CD4-positive, CD25-positive, alpha-beta regulatory T cell (primary cell): ENCODE data around the gene COL4A6. TPM values are rescaled to one million over a fixed set of nuclear protein-coding genes. Genes with fewer than 3 reads are reported as not detected.

ENCODE experiments used
- ATAC-seq, 2 donors: fragments of 150-1000 bp; cut with Tn5 transposase; one replicate each; pipeline ENCODE4 v1.10.0; 2021; ENCODE audit warnings: low read depth in 2 of 2, moderate number of reproducible peaks in 2 of 2, moderate library complexity in 1 of 2
- DNase-seq, 3 donors: peaks; one replicate each; pipeline versions ENCODE4 v3.0.0 to v3.0.0-alpha.2; 2012 to 2022; ENCODE audit warnings: mixed read lengths in 1 of 3
- H3K27ac ChIP-seq: one replicate; pipeline ENCODE4 v1.7.0; 2013; ENCODE audit warnings: mild to moderate bottlenecking, low read length; ENCODE audit not compliant: insufficient read depth, poor library complexity, severe bottlenecking
- H3K27me3 ChIP-seq: one replicate; pipeline ENCODE4 v1.7.0; 2013; ENCODE audit warnings: low read length; ENCODE audit not compliant: control insufficient read depth, insufficient read depth
- H3K36me3 ChIP-seq: one replicate; pipeline ENCODE4 v1.7.0; 2013; ENCODE audit warnings: mild to moderate bottlenecking, low read length, moderate library complexity; ENCODE audit not compliant: control insufficient read depth, insufficient read depth
- H3K4me1 ChIP-seq: 2 replicates; pipeline ENCODE4 v1.7.0; 2013; ENCODE audit warnings: mild to moderate bottlenecking, low read length; ENCODE audit not compliant: insufficient read depth, control insufficient read depth, poor library complexity, severe bottlenecking
- H3K4me3 ChIP-seq: one replicate; pipeline ENCODE4 v1.7.0; 2013; ENCODE audit warnings: low read depth, mild to moderate bottlenecking, low read length, moderate library complexity
- H3K9me3 ChIP-seq, 2 experiments: 1 replicate in 1 of 2; 2 replicates in 1 of 2; pipeline ENCODE4 v1.7.0; 2013; ENCODE audit warnings: low read length in 2 of 2, mild to moderate bottlenecking in 1 of 2, moderate library complexity in 1 of 2; ENCODE audit not compliant: control insufficient read depth in 2 of 2
- H3K27ac Mint-ChIP-seq, 3 donors: one replicate each; pipeline ENCODE4 v1.8.0; 2020 to 2022; ENCODE audit warnings: mild to moderate bottlenecking in 3 of 3, mixed read lengths in 3 of 3, moderate library complexity in 2 of 3
- H3K27me3 Mint-ChIP-seq: one replicate; pipeline ENCODE4 v1.8.0; 2022; ENCODE audit warnings: mild to moderate bottlenecking, mixed read lengths
- H3K36me3 Mint-ChIP-seq: one replicate; pipeline ENCODE4 v1.8.0; 2020; ENCODE audit warnings: mixed read lengths
- H3K4me1 Mint-ChIP-seq, 4 donors: one replicate each; pipeline ENCODE4 v1.8.0; 2020 to 2022; ENCODE audit warnings: mixed read lengths in 4 of 4, mild to moderate bottlenecking in 1 of 4
- H3K4me3 Mint-ChIP-seq, 4 donors: one replicate each; pipeline ENCODE4 v1.8.0; 2020 to 2022; ENCODE audit warnings: mild to moderate bottlenecking in 4 of 4, mixed read lengths in 4 of 4, moderate library complexity in 3 of 4
- H3K9me3 Mint-ChIP-seq, 7 donors: one replicate each; pipeline ENCODE4 v1.8.0; 2020 to 2022; ENCODE audit warnings: mixed read lengths in 7 of 7, mild to moderate bottlenecking in 3 of 7, moderate library complexity in 2 of 7
- polyA plus RNA-seq, 4 donors: library from polyadenylated mRNA; unstranded; fragments of 300-500 nt; fragmentation: Illumina TruSeq; gene quantifications; one replicate each; pipeline ENCODE4 v1.2.3, GENCODE V29; 2021
- total RNA-seq: library from RNA; stranded (reverse); gene quantifications from one replicate; pipeline ENCODE4 v1.2.3, GENCODE V29; 2022

COL4A6 gene
- total and polyA plus RNA-seq, 5 donors from 2014 or later = not detected

DNA sequence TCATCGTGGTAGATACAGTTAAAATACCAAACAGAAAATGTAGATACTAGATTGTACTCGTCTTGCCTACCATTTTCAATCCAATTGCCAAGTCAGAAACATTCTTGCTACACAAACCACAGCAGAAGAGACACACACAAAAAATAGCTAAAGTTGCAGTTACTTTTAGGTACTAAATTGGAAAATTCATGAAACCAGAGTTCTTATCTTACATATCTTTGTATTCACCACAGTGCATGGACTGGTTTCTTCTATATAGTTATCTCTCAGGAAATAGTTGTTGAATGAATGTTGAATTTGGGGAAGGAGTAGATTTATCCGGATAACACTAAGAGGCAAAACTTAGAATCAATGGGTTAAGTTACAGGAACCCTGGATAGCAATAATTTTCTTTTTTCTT is 15.6 kb upstream of the COL4A6 start:
- H3K36me3 Mint-ChIP-seq = no peaks in the 10 kb centered on the region
- no peak for DNase-seq
- Histone ChIP-seq H3K4me1 (no peaks in the 10 kb centered on the region), H3K27ac (no peak overlapping the region), H3K36me3 (no peaks in the 10 kb centered on the region), H3K4me3 (no peak overlapping the region), H3K27me3 (no peaks in the 10 kb centered on the region), H3K9me3 (no peaks in the 10 kb centered on the region)
- H3K9me3 Mint-ChIP-seq = peaks cover 0 to 2% (median 0%) of the 10 kb centered on the region in 7 donors
- H3K27me3 Mint-ChIP-seq = no peaks in the 10 kb centered on the region
- no peaks in the 10 kb centered on the region for H3K4me1 Mint-ChIP-seq
- ATAC-seq = no peak
- no peak overlapping the region for H3K4me3 Mint-ChIP-seq
- H3K27ac Mint-ChIP-seq = no peak overlapping the region

DNA sequence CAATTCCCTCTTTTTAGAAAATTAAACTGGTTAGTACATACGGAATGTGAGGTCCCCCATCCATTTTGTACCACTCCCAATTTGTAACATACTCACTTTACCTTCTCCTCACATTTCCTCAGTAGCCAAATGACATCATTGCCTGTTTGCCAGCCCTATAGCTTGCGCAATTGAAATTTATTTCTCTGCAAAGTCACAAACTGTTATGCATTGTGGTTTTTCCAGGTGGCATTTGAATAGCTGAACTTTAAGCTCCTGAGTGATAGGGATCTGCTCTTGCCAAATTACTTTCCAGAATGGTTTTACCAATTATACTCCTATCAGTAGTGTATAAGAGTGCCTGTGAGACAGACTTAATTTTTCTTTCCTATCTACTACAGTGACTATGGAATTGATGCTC is 9.1 kb upstream of the COL4A6 start:
- Histone ChIP-seq H3K4me3 (no peak overlapping the region), H3K36me3 (no peaks in the 10 kb centered on the region), H3K27me3 (no peaks in the 10 kb centered on the region), H3K27ac (no peak overlapping the region), H3K4me1 (no peaks in the 10 kb centered on the region), H3K9me3 (no peaks in the 10 kb centered on the region)
- ATAC-seq = no peak
- Mint-ChIP-seq H3K4me1 (no peaks in the 10 kb centered on the region), H3K27me3 (no peaks in the 10 kb centered on the region), H3K27ac (no peak overlapping the region), H3K9me3 (peaks cover 0 to 2% (median 0%) of the 10 kb centered on the region in 7 donors), H3K4me3 (no peak overlapping the region), H3K36me3 (no peaks in the 10 kb centered on the region)
- no peak for DNase-seq

DNA sequence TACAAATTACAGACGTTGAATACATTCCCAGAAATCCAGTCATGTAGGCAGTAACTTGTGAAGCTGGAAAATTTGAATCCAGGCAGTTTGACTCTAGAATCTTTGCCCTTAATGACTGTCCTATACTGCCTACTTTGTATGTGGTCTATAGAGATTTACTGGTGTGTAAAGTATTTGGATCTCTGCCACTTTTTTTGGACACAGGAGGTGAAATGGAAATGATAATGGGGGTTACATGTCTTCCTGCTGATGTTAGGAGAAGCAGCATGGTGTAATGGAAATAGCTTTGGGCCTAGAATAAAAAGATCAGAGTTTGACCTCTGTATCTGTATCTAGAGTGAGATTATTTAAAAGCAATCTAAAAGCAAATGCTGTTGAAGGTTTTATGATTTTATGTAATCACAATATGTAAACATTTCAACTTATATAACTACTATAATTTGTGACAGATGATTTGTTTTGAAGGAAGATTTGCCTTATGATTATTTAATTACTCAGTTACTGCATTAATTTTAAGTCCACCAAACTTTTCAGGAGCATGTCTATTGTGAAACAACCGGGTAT is 4.8 kb upstream of the COL4A6 start:
- H3K4me1 ChIP-seq = no peaks in the 10 kb centered on the region
- peaks cover 20% of the 10 kb centered on the region for H3K27me3 Mint-ChIP-seq
- H3K9me3 ChIP-seq = no peaks in the 10 kb centered on the region
- peaks cover 2% of the 10 kb centered on the region for H3K27me3 ChIP-seq
- no peaks in the 10 kb centered on the region for H3K36me3 ChIP-seq
- no peak for ATAC-seq
- DNase-seq = no peak
- no peak overlapping the region for H3K4me3 ChIP-seq
- H3K27ac Mint-ChIP-seq = no peak overlapping the region
- H3K27ac ChIP-seq = no peak overlapping the region
- peaks cover 0 to 7% (median 0%) of the 10 kb centered on the region in 4 donors for H3K4me1 Mint-ChIP-seq
- peaks cover 0 to 6% (median 0%) of the 10 kb centered on the region in 7 donors for H3K9me3 Mint-ChIP-seq
- no peak overlapping the region for H3K4me3 Mint-ChIP-seq
- no peaks in the 10 kb centered on the region for H3K36me3 Mint-ChIP-seq

DNA sequence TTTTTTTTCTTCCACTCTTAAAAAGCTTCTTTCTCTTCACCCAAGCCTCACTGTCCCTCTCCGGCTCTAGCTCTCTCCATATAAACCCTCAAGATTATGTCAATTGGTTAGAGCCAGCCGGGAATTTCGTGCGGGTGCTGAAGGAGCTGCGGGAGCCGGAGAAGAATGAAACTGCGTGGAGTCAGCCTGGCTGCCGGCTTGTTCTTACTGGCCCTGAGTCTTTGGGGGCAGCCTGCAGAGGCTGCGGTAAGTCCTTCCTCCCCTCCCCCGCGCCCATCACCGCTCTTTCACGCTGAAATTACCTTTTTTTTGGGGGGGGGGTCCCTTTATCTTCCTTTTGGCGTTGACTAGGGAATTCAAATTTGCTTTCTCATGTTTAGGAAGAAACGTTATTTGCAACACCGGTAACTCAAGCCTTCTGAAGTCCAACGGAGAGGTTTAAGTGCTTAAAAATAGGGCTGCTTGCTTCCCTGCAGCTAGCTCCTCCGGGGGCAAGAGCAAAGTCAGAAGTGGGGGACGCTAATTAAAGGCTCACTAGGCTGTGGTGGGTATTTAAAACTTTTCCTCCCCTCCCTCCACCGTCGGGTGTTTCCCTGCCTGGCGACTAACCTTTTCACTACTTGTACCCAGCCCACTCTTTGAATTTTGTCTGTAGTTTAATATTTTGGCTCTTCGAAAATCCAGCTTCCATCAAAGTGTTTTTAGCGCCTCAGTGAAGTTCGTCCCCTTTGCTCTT is 1.9 kb upstream of the COL4A6 start:
- no peak for DNase-seq
- peaks cover 0 to 7% (median 0%) of the 10 kb centered on the region in 4 donors for H3K4me1 Mint-ChIP-seq
- H3K9me3 Mint-ChIP-seq = peaks cover 0 to 6% (median 0%) of the 10 kb centered on the region in 7 donors
- H3K27ac Mint-ChIP-seq = no peak overlapping the region
- Histone ChIP-seq H3K4me1 (no peaks in the 10 kb centered on the region), H3K36me3 (no peaks in the 10 kb centered on the region), H3K4me3 (no peak overlapping the region), H3K9me3 (no peaks in the 10 kb centered on the region), H3K27ac (no peak overlapping the region), H3K27me3 (peaks cover 2% of the 10 kb centered on the region)
- no peak for ATAC-seq
- H3K27me3 Mint-ChIP-seq = peaks cover 20% of the 10 kb centered on the region
- no peaks in the 10 kb centered on the region for H3K36me3 Mint-ChIP-seq
- H3K4me3 Mint-ChIP-seq = peak overlapping the region in 3 of 4 donors; percentile 54 to 69 (median 68)

DNA sequence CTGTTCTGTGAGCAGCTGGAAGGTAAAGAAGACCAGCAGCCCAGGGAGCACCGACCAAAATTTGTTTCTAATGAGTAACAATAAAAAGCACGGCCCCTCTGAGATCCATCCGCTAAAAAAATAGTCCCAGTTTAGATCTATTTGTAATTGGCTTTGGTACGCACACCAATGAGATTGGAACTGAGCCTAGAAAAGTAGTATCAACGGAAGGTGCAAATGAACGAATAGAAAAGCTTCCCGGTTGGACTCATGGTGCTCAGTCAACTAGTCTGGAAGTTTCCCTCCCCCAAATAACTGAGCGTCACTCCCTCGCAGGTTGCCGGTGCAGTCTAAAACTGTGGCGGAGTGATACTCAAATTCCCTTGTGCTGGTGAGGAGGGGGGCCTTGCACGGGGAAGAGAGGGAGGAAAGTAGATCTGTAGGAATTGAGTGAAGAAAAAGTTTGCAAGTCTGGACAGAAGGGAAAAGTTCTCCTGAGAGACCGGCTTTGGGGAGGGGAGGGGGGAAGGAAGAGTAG is 1.3 kb upstream of the COL4A6 start, which contains the start of gene COL4A5:
TSS of gene COL4A5 (plus strand) at position 413 of the 517 bp plus-strand sequence. CDS start 288 bp downstream, outside the sequence.
- no peaks in the 10 kb centered on the region for H3K9me3 ChIP-seq
- no peaks in the 10 kb centered on the region for H3K4me1 ChIP-seq
- no peak for ATAC-seq
- Mint-ChIP-seq H3K4me1 (peaks cover 0 to 7% (median 0%) of the 10 kb centered on the region in 4 donors), H3K4me3 (peak within 1 kb of the TSS; percentile 30 to 75 (median 68)), H3K27me3 (peaks cover 20% of the 10 kb centered on the region), H3K27ac (no peak within 1 kb of the TSS), H3K9me3 (peaks cover 0 to 6% (median 0%) of the 10 kb centered on the region in 7 donors), H3K36me3 (no peaks in the 10 kb centered on the region)
- peak in 1 of 3 donors; percentile 0 for DNase-seq
- no peaks in the 10 kb centered on the region for H3K36me3 ChIP-seq
- H3K27me3 ChIP-seq = peaks cover 2% of the 10 kb centered on the region
- no peak within 1 kb of the TSS for H3K4me3 ChIP-seq
- H3K27ac ChIP-seq = no peak within 1 kb of the TSS

DNA sequence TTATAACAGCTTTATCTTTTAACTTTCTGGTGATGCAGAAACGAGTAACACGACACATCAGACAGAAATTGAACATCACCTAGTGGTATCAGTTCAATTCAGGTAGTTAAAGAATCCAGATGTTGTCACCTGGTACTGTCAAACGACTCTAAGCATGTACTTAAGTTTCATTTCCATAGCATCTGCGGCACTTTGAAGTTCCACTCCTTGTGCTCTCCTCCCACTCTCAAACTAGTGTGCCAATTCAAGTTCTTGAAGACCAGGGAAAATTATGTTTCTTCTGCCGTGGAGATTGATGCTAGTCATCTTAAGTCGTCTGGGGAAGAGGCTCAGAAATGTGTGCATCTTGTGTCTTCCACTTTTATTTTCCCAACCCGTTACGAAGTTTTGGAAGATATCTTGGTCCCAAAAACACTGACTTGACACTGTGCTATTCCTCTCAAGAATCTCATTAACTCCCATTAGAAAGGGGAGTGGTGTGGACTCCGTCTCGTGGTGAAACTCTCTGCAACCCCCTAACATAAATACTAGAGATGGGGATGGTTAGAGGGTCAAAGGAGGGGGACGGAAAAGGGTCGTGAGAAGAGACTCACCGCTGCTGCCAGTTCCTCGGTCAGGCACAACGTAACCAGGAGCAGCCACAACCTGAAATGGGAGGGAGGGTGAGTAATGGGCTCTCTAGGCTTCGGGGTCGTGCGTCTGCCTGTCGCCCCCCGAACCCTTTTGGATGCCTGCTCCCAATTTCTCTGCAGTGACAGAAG is 693 bp downstream of the COL4A6 start:
- DNase-seq = no peak
- Histone ChIP-seq H3K9me3 (no peaks in the 10 kb centered on the region), H3K27me3 (peaks cover 2% of the 10 kb centered on the region), H3K27ac (no peak overlapping the region), H3K36me3 (no peaks in the 10 kb centered on the region), H3K4me3 (no peak overlapping the region), H3K4me1 (no peaks in the 10 kb centered on the region)
- H3K9me3 Mint-ChIP-seq = peaks cover 0 to 6% (median 0%) of the 10 kb centered on the region in 7 donors
- no peaks in the 10 kb centered on the region for H3K36me3 Mint-ChIP-seq
- no peak overlapping the region for H3K27ac Mint-ChIP-seq
- H3K4me1 Mint-ChIP-seq = peaks cover 0 to 7% (median 0%) of the 10 kb centered on the region in 4 donors
- H3K27me3 Mint-ChIP-seq = peaks cover 20% of the 10 kb centered on the region
- ATAC-seq = no peak
- no peak overlapping the region for H3K4me3 Mint-ChIP-seq

DNA sequence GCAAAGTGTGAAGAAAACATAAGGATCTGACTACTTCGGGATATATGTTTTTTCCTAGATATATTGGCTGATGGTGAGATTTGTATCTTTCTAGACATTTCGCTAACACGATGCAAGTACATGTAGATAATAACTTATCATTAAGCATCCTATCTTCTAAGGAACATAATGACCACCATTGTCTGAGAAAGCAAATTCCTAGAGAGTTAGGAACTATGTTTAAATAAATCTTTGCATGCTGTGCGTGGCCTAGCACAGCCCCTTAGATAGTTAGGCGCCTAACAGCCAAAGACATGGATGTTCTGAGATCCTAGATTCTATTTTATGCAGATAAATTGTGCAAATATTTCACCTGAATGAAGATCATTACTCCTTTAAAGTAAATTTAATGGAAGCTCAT is 3.0 kb downstream of the COL4A6 start:
- no peak overlapping the region for H3K4me3 Mint-ChIP-seq
- ATAC-seq = no peak
- no peaks in the 10 kb centered on the region for H3K36me3 Mint-ChIP-seq
- Histone ChIP-seq H3K27me3 (peaks cover 2% of the 10 kb centered on the region), H3K4me3 (no peak overlapping the region), H3K4me1 (no peaks in the 10 kb centered on the region), H3K36me3 (no peaks in the 10 kb centered on the region), H3K27ac (no peak overlapping the region), H3K9me3 (no peaks in the 10 kb centered on the region)
- peaks cover 0 to 3% (median 0%) of the 10 kb centered on the region in 4 donors for H3K4me1 Mint-ChIP-seq
- peaks cover 16% of the 10 kb centered on the region for H3K27me3 Mint-ChIP-seq
- DNase-seq = no peak
- no peak overlapping the region for H3K27ac Mint-ChIP-seq
- H3K9me3 Mint-ChIP-seq = peaks cover 0 to 3% (median 0%) of the 10 kb centered on the region in 7 donors
